Activated CD4-positive, alpha-beta memory T cell treated with anti-CD3 and anti-CD28 coated beads, Interleukin-2, amount 10 ng/mL, durations not matched to agents 7 days and 5 days (primary cell): ENCODE results near the gene TTC28. TPM values are rescaled to one million over a fixed set of nuclear protein-coding genes. Genes with fewer than 3 reads are reported as not detected.

Source experiments
- CTCF ChIA-PET: fragments of 350-600 bp; sonication (Branson Sonifier 250); formaldehyde crosslinking; loops from one replicate; lab custom pipeline; 2021; ENCODE audit warnings: antibody characterized with exemption, inconsistent platforms; lab: Charles Lee
- POLR2A ChIA-PET: fragments of 350-600 bp; sonication (Branson Sonifier 250); formaldehyde crosslinking; loops from one replicate; lab custom pipeline; 2021; ENCODE audit warnings: antibody characterized with exemption; lab: Charles Lee
- DNase-seq: peaks from one replicate; pipeline ENCODE4 v3.0.0-alpha.2; 2020
- H3K27ac Mint-ChIP-seq: one replicate; pipeline ENCODE4 v1.8.0; 2021; ENCODE audit warnings: mild to moderate bottlenecking, mixed read lengths
- H3K27me3 Mint-ChIP-seq: one replicate; pipeline ENCODE4 v1.8.0; 2021; ENCODE audit warnings: mixed read lengths
- H3K36me3 Mint-ChIP-seq: one replicate; pipeline ENCODE4 v1.8.0; 2021; ENCODE audit warnings: low read depth, mixed read lengths
- H3K4me1 Mint-ChIP-seq: one replicate; pipeline ENCODE4 v1.8.0; 2021; ENCODE audit warnings: mixed read lengths
- H3K4me3 Mint-ChIP-seq: one replicate; pipeline ENCODE4 v1.8.0; 2021; ENCODE audit warnings: mild to moderate bottlenecking, mixed read lengths
- H3K9me3 Mint-ChIP-seq: one replicate; pipeline ENCODE4 v1.8.0; 2021; ENCODE audit warnings: mixed read lengths
- total RNA-seq, 2 experiments: library from RNA; stranded (reverse); gene quantifications; one replicate each; pipeline ENCODE4 v1.2.3, GENCODE V29; 2021

Gene TTC28
- total RNA-seq, 2 experiments from 2014 or later = 0.93 to 1.4 TPM

DNA sequence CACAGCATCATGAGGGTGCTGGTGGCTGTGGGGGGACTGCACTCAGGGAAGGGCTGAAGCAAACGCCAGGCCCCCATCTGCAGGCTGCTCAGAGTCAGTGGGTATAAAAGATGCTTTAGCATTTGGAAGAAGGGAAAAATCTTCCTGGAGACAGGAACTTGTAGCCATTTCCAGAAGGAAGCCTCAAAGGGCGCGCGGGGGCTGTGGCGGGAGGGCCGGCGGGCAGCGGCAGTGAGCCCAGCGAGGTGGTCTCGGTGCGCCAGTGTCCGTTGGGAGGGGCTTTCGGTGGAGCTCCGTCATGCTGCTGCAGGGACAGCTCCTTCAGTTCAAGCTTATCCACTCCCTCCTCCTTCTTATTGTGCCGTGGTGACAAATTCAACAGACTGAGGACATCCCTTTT, 697.5 kb downstream of the TTC28 start:
- CTCF ChIA-PET = interaction anchor here (0.8 kb wide), 1 partner anchor 18 kb away, joined by 3 read pairs; no protein-coding TSS in a partner anchor
- no peak overlapping the region for H3K4me3 Mint-ChIP-seq

GRCh38 chr22:27980424-27981148, 699.1 kb downstream of the TTC28 start:
- no peaks in the 10 kb centered on the region for H3K27me3 Mint-ChIP-seq
- POLR2A ChIA-PET = no interaction called here
- H3K36me3 Mint-ChIP-seq = no peaks in the 10 kb centered on the region
- no peak for DNase-seq
- no peaks in the 10 kb centered on the region for H3K9me3 Mint-ChIP-seq
- CTCF ChIA-PET = interaction anchor here (0.7 kb wide), 1 partner anchor 832 kb away, joined by 3 read pairs; no protein-coding TSS in a partner anchor
- no peak overlapping the region for H3K4me3 Mint-ChIP-seq
- no peaks in the 10 kb centered on the region for H3K4me1 Mint-ChIP-seq
- no peak overlapping the region for H3K27ac Mint-ChIP-seq

More for the DNA sequence above, 697.5 kb downstream of the TTC28 start:
- Mint-ChIP-seq H3K27ac (no peak overlapping the region), H3K27me3 (no peaks in the 10 kb centered on the region), H3K4me1 (no peaks in the 10 kb centered on the region), H3K9me3 (no peaks in the 10 kb centered on the region), H3K36me3 (no peaks in the 10 kb centered on the region)
- no peak for DNase-seq
- POLR2A ChIA-PET = interaction anchor here (1.3 kb wide), 1 partner anchor 83 kb away, joined by 3 read pairs; no protein-coding TSS in a partner anchor

- no peaks in the 10 kb centered on the region for H3K9me3 Mint-ChIP-seq
- H3K36me3 Mint-ChIP-seq = no peaks in the 10 kb centered on the region
- CTCF ChIA-PET = no interaction called here
- no peaks in the 10 kb centered on the region for H3K27me3 Mint-ChIP-seq
- POLR2A ChIA-PET = no interaction called here
- H3K4me3 Mint-ChIP-seq = no peak overlapping the region
- no peaks in the 10 kb centered on the region for H3K4me1 Mint-ChIP-seq
- H3K27ac Mint-ChIP-seq = no peak overlapping the region
- DNase-seq = no peak
Measured at GRCh38 chr22:27978802-27979201, 700.8 kb downstream of the TTC28 start.

- no peak overlapping the region for H3K4me3 Mint-ChIP-seq
- no peaks in the 10 kb centered on the region for H3K9me3 Mint-ChIP-seq
- CTCF ChIA-PET = no interaction called here
- no peaks in the 10 kb centered on the region for H3K27me3 Mint-ChIP-seq
- no peaks in the 10 kb centered on the region for H3K4me1 Mint-ChIP-seq
- no peak overlapping the region for H3K27ac Mint-ChIP-seq
- DNase-seq = no peak
- POLR2A ChIA-PET = no interaction called here
- H3K36me3 Mint-ChIP-seq = no peaks in the 10 kb centered on the region
Measured at GRCh38 chr22:27978317-27978716, 701.3 kb downstream of the TTC28 start.

DNA sequence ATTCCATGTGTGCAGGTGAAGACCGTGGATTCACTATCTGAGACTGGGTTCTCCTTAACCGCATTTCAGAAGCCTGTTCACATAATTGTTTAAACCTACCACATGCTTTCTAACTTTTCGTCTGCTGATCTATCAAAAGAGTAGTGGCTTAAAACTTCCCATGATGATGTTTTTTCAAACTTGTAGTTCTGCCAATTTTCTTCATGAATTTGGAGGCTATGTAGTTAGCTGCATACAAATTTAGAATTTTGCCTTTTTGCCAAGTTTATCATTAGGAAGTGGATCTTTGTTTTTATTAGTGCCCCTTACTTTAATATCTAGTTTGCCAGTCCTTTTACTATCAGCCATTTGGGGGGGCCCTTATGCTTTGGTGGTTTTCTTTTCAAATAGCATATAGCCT, 703.1 kb downstream of the TTC28 start:
- CTCF ChIA-PET = no interaction called here
- Mint-ChIP-seq H3K27ac (no peak overlapping the region), H3K4me3 (no peak overlapping the region)

GRCh38 chr22:27975381-27976013, 704.1 kb downstream of the TTC28 start:
- Mint-ChIP-seq H3K27me3 (no peaks in the 10 kb centered on the region), H3K4me3 (no peak overlapping the region), H3K9me3 (no peaks in the 10 kb centered on the region), H3K4me1 (no peaks in the 10 kb centered on the region), H3K27ac (no peak overlapping the region), H3K36me3 (no peaks in the 10 kb centered on the region)
- ChIA-PET POLR2A (no interaction called here), CTCF (interaction anchor here (1.0 kb wide), 1 partner anchor 15 kb away, joined by 3 read pairs; no protein-coding TSS in a partner anchor)
- no peak for DNase-seq

More for the DNA sequence above, 703.1 kb downstream of the TTC28 start:
- H3K36me3 Mint-ChIP-seq = no peaks in the 10 kb centered on the region
- H3K4me1 Mint-ChIP-seq = no peaks in the 10 kb centered on the region
- H3K9me3 Mint-ChIP-seq = no peaks in the 10 kb centered on the region
- DNase-seq = no peak
- POLR2A ChIA-PET = no interaction called here
- H3K27me3 Mint-ChIP-seq = no peaks in the 10 kb centered on the region

- Mint-ChIP-seq H3K4me3 (no peak overlapping the region), H3K4me1 (no peaks in the 10 kb centered on the region), H3K9me3 (no peaks in the 10 kb centered on the region), H3K36me3 (no peaks in the 10 kb centered on the region), H3K27ac (no peak overlapping the region), H3K27me3 (no peaks in the 10 kb centered on the region)
- DNase-seq = no peak
- ChIA-PET CTCF (no interaction called here), POLR2A (no interaction called here)
Measured at GRCh38 chr22:27973846-27974245, 705.8 kb downstream of the TTC28 start.

- Mint-ChIP-seq H3K9me3 (no peaks in the 10 kb centered on the region), H3K27me3 (no peaks in the 10 kb centered on the region), H3K4me1 (no peaks in the 10 kb centered on the region), H3K36me3 (no peaks in the 10 kb centered on the region), H3K4me3 (no peak overlapping the region), H3K27ac (no peak overlapping the region)
- no peak for DNase-seq
- POLR2A ChIA-PET = no interaction called here
- CTCF ChIA-PET = no interaction called here
Measured at GRCh38 chr22:27972732-27973698, 706.6 kb downstream of the TTC28 start.

- H3K27ac Mint-ChIP-seq = no peak overlapping the region
- no peaks in the 10 kb centered on the region for H3K9me3 Mint-ChIP-seq
- ChIA-PET CTCF (no interaction called here), POLR2A (no interaction called here)
- H3K27me3 Mint-ChIP-seq = no peaks in the 10 kb centered on the region
- no peak for DNase-seq
- H3K4me1 Mint-ChIP-seq = no peaks in the 10 kb centered on the region
- no peak overlapping the region for H3K4me3 Mint-ChIP-seq
- no peaks in the 10 kb centered on the region for H3K36me3 Mint-ChIP-seq
Measured at GRCh38 chr22:27971926-27972325, 707.7 kb downstream of the TTC28 start.

GRCh38 chr22:27970596-27971220, 708.9 kb downstream of the TTC28 start:
- Mint-ChIP-seq H3K27me3 (no peaks in the 10 kb centered on the region), H3K4me1 (no peaks in the 10 kb centered on the region), H3K9me3 (no peaks in the 10 kb centered on the region), H3K4me3 (no peak overlapping the region), H3K36me3 (no peaks in the 10 kb centered on the region), H3K27ac (no peak overlapping the region)
- ChIA-PET CTCF (no interaction called here), POLR2A (no interaction called here)
- DNase-seq = no peak

DNA sequence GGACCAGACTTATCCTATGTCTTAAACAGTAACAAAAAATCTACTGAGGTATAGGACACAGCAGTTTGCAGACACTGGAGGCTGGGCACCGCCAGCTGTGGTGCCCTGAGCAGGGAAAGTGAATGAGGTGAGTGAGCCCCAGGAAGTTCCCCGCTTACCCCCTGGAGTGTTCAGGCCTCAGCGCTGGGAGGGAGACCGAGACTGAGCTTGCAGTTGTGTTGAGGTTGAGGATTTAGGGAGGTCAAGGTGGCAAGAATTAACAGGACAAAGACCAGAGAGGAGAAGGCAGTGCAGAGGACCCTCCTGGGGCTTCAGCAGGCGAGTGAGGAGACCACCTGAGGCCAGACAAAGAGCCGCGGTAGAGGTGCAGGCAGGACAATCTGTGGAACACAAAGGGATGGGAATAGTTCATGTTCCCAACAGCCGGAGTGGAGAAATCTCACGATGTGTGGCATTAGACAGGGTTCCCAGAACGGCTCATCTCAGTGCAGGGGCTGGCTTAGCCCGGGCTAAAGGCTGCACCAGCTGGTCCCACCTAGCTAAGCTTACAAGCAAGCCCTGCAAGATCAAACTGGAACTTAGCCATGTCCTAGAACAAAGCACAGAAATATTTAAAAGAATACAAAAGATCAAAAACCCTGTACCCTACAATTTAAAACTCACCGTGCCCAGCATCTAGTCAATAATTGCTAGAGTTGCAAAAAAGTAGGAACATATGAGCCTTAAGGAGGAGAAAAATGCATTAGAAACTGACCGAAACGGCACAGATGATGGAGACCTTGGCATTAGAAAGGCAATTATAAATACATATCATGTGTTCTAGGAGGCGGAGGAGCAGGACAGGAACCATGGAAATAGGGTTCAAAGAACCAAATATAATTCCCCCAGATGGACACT, 713.2 kb downstream of the TTC28 start:
- Mint-ChIP-seq H3K9me3 (no peaks in the 10 kb centered on the region), H3K27ac (no peak overlapping the region), H3K4me3 (no peak overlapping the region), H3K4me1 (no peaks in the 10 kb centered on the region), H3K36me3 (no peaks in the 10 kb centered on the region), H3K27me3 (no peaks in the 10 kb centered on the region)
- CTCF ChIA-PET = no interaction called here
- POLR2A ChIA-PET = no interaction called here
- no peak for DNase-seq
